ENCODE measurements around the gene SRRT.
A peak's percentile ranks its signal among the peaks of the same experiment; 100 is the strongest.

Gene SRRT

GRCh38 chr7:100880645-100881044 lies 5.7 kb downstream of the SRRT start:
- peaks cover 13 to 16% of the 10 kb centered on the region in 2 donors for H3K4me1 ChIP-seq (ENCODE audit: control insufficient read depth in 1 of 2, insufficient read depth in 2 of 2, low read length in 2 of 2)
- H3K9me3 ChIP-seq (ENCODE audit: control insufficient read depth in 1 of 2, low read length in 2 of 2) = no peaks in the 10 kb centered on the region
- no peak overlapping the region for H3K4me3 ChIP-seq (ENCODE audit: low read depth in 1 of 2, low read length in 2 of 2)
- no peaks in the 10 kb centered on the region for H3K27me3 ChIP-seq (ENCODE audit: control insufficient read depth in 1 of 2, insufficient read depth in 2 of 2, low read length in 2 of 2)
- no peak overlapping the region for H3K27ac ChIP-seq (ENCODE audit: low read depth, low read length)
- peaks cover 36 to 59% of the 10 kb centered on the region in 2 donors for H3K36me3 ChIP-seq (ENCODE audit: control insufficient read depth in 1 of 2, insufficient read depth in 2 of 2, low read length in 2 of 2)
- no peak overlapping the region for H3K9ac ChIP-seq (ENCODE audit: low read depth in 1 of 2, low read length in 2 of 2)

- H3K4me1 ChIP-seq (ENCODE audit: control insufficient read depth in 1 of 2, insufficient read depth in 2 of 2, low read length in 2 of 2) = peaks cover 8 to 11% of the 10 kb centered on the region in 2 donors
- H3K36me3 ChIP-seq (ENCODE audit: control insufficient read depth in 1 of 2, insufficient read depth in 2 of 2, low read length in 2 of 2) = peaks cover 41 to 64% of the 10 kb centered on the region in 2 donors
- no peak overlapping the region for H3K4me3 ChIP-seq (ENCODE audit: low read depth in 1 of 2, low read length in 2 of 2)
- H3K27ac ChIP-seq (ENCODE audit: low read depth, low read length) = no peak overlapping the region
- no peaks in the 10 kb centered on the region for H3K9me3 ChIP-seq (ENCODE audit: control insufficient read depth in 1 of 2, low read length in 2 of 2)
- no peak overlapping the region for H3K9ac ChIP-seq (ENCODE audit: low read depth in 1 of 2, low read length in 2 of 2)
- no peaks in the 10 kb centered on the region for H3K27me3 ChIP-seq (ENCODE audit: control insufficient read depth in 1 of 2, insufficient read depth in 2 of 2, low read length in 2 of 2)
Measured at GRCh38 chr7:100881136-100881535, 6.2 kb downstream of the SRRT start.

DNA sequence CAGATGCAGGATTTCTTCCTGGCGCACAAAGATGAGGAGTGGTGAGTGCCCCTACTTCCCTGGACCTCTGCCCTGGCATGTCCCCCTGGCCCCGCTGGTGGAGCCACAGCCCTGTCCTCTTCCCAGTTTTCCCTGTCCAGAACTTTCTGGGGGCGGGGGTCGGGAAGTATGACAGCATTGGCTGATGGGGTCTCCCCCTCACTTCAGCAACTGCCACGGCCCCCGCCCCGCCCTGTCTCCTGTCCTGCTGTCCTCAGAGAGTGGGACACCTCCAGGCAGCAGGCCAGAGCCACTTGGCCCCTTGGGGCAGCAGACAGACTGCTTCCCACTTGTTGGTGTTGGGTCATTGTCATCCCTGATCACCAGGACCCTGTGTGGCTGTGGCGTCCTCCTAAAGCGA lies 7.3 kb downstream of the SRRT start:
- no peak overlapping the region for H3K27ac ChIP-seq (ENCODE audit: low read depth, low read length)
- H3K27me3 ChIP-seq (ENCODE audit: control insufficient read depth in 1 of 2, insufficient read depth in 2 of 2, low read length in 2 of 2) = no peaks in the 10 kb centered on the region
- no peaks in the 10 kb centered on the region for H3K9me3 ChIP-seq (ENCODE audit: control insufficient read depth in 1 of 2, low read length in 2 of 2)
- peaks cover 47 to 72% of the 10 kb centered on the region in 2 donors for H3K36me3 ChIP-seq (ENCODE audit: control insufficient read depth in 1 of 2, insufficient read depth in 2 of 2, low read length in 2 of 2)
- peaks cover 3 to 5% of the 10 kb centered on the region in 2 donors for H3K4me1 ChIP-seq (ENCODE audit: control insufficient read depth in 1 of 2, insufficient read depth in 2 of 2, low read length in 2 of 2)
- no peak overlapping the region for H3K4me3 ChIP-seq (ENCODE audit: low read depth in 1 of 2, low read length in 2 of 2)
- H3K9ac ChIP-seq (ENCODE audit: low read depth in 1 of 2, low read length in 2 of 2) = no peak overlapping the region

- no peak overlapping the region for H3K4me3 ChIP-seq (ENCODE audit: low read depth in 1 of 2, low read length in 2 of 2)
- H3K9ac ChIP-seq (ENCODE audit: low read depth in 1 of 2, low read length in 2 of 2) = no peak overlapping the region
- H3K4me1 ChIP-seq (ENCODE audit: control insufficient read depth in 1 of 2, insufficient read depth in 2 of 2, low read length in 2 of 2) = peaks cover 11 to 13% of the 10 kb centered on the region in 2 donors
- H3K36me3 ChIP-seq (ENCODE audit: control insufficient read depth in 1 of 2, insufficient read depth in 2 of 2, low read length in 2 of 2) = peaks cover 48 to 78% of the 10 kb centered on the region in 2 donors
- no peak overlapping the region for H3K27ac ChIP-seq (ENCODE audit: low read depth, low read length)
- no peaks in the 10 kb centered on the region for H3K9me3 ChIP-seq (ENCODE audit: control insufficient read depth in 1 of 2, low read length in 2 of 2)
- H3K27me3 ChIP-seq (ENCODE audit: control insufficient read depth in 1 of 2, insufficient read depth in 2 of 2, low read length in 2 of 2) = no peaks in the 10 kb centered on the region
Measured at GRCh38 chr7:100882785-100883526, 8.1 kb downstream of the SRRT start.

DNA sequence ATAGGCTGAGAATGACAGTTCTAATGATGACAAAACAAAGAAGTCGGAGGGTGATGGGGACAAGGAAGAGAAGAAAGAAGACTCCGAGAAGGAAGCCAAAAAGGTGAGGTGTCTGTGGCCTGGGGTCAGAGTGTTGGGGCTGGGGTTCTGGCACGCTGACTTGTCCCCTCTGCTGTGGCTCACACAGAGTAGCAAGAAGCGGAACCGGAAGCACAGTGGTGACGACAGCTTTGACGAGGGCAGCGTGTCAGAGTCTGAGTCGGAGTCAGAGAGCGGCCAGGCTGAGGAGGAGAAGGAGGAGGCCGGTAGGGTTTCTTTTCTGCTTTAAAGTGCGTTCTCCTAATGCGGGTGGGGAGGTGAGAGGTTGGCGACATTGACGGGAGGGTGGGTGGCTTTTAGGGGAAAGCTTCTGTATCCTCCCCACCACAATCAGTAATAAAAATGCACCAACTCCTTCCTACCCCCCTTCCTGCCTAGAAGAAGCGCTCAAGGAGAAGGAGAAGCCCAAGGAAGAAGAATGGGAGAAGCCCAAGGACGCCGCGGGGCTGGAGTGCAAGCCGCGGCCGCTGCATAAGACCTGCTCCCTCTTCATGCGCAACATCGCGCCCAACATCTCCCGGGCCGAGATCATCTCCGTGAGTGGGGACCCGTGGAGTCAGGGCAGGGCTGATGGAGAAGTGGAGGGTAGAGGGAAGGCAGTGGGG lies 10.0 kb downstream of the SRRT start:
- Histone ChIP-seq H3K27ac (ENCODE audit: low read depth, low read length) (no peak overlapping the region), H3K9ac (ENCODE audit: low read depth in 1 of 2, low read length in 2 of 2) (no peak overlapping the region), H3K27me3 (ENCODE audit: control insufficient read depth in 1 of 2, insufficient read depth in 2 of 2, low read length in 2 of 2) (no peaks in the 10 kb centered on the region), H3K36me3 (ENCODE audit: control insufficient read depth in 1 of 2, insufficient read depth in 2 of 2, low read length in 2 of 2) (peaks cover 52 to 76% of the 10 kb centered on the region in 2 donors), H3K9me3 (ENCODE audit: control insufficient read depth in 1 of 2, low read length in 2 of 2) (no peaks in the 10 kb centered on the region), H3K4me1 (ENCODE audit: control insufficient read depth in 1 of 2, insufficient read depth in 2 of 2, low read length in 2 of 2) (peaks cover 21 to 23% of the 10 kb centered on the region in 2 donors), H3K4me3 (ENCODE audit: low read depth in 1 of 2, low read length in 2 of 2) (no peak overlapping the region)

DNA sequence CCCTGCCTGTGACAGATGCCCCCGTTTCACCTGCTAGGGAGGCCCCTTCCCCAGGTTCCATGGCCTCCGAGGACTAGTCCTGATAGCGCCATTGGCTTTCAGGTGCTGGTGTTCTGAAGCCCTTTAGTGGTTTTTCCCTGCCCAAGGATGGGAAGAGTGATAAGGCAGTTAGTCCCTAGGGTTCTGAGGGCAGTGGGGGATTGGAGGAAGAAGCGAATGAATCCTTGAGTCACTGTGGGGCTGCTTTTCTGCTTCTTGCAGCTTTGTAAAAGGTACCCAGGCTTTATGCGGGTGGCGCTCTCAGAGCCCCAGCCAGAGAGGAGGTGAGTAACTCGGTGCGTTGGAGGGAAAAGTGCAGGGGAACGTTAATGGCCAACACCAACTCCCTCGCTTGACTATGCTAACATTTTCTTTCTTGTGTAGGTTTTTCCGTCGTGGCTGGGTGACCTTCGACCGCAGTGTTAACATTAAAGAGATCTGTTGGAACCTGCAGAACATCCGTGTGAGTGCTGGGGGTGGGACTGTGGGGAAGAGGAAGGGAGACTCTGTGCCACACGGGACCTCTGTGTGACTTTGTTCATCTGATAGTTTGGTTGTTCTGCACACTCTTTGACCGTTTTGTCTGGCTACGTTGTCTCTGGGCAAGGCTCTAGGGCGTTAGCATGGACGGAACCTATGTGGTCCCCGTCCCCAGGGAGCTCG lies 10.7 kb downstream of the SRRT start:
- H3K9ac ChIP-seq (ENCODE audit: low read depth in 1 of 2, low read length in 2 of 2) = no peak overlapping the region
- H3K4me1 ChIP-seq (ENCODE audit: control insufficient read depth in 1 of 2, insufficient read depth in 2 of 2, low read length in 2 of 2) = peaks cover 25% of the 10 kb centered on the region in 2 donors
- H3K27me3 ChIP-seq (ENCODE audit: control insufficient read depth in 1 of 2, insufficient read depth in 2 of 2, low read length in 2 of 2) = no peaks in the 10 kb centered on the region
- H3K4me3 ChIP-seq (ENCODE audit: low read depth in 1 of 2, low read length in 2 of 2) = no peak overlapping the region
- peaks cover 52 to 74% of the 10 kb centered on the region in 2 donors for H3K36me3 ChIP-seq (ENCODE audit: control insufficient read depth in 1 of 2, insufficient read depth in 2 of 2, low read length in 2 of 2)
- no peak overlapping the region for H3K27ac ChIP-seq (ENCODE audit: low read depth, low read length)
- H3K9me3 ChIP-seq (ENCODE audit: control insufficient read depth in 1 of 2, low read length in 2 of 2) = no peaks in the 10 kb centered on the region

DNA sequence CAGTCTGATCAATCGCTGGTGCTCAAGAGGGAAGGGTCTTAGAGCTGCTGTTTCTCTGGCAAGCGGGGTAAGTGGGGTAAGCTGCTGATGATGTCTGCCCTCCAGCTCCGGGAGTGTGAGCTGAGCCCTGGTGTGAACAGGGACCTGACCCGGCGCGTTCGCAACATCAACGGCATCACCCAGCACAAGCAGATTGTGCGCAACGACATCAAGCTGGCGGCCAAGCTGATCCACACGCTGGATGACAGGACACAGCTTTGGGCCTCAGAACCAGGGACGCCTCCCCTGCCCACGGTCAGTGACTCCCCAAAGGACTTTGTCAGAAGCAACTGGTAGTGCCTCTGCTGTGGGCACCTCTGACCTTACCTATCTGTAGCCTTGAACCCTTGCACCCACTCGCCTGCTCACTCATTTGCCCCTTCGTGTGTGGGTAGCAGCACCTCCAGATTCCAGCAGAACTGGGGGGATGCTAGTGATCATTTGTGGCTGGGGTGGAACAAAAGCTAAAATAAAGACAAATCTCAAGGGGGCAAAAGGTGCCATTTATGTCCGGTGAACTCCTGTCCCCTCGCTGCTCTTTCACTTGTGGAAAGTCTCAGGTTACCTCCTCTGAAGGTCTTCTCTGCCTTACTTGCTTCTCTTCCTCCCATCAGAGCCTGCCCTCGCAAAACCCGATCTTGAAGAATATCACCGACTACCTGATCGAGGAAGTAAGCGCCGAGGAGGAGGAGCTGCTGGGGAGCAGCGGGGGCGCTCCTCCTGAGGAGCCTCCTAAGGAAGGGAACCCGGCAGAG lies 11.4 kb downstream of the SRRT start:
- no peaks in the 10 kb centered on the region for H3K27me3 ChIP-seq (ENCODE audit: control insufficient read depth in 1 of 2, insufficient read depth in 2 of 2, low read length in 2 of 2)
- H3K9ac ChIP-seq (ENCODE audit: low read depth in 1 of 2, low read length in 2 of 2) = no peak overlapping the region
- no peak overlapping the region for H3K4me3 ChIP-seq (ENCODE audit: low read depth in 1 of 2, low read length in 2 of 2)
- peaks cover 50 to 68% of the 10 kb centered on the region in 2 donors for H3K36me3 ChIP-seq (ENCODE audit: control insufficient read depth in 1 of 2, insufficient read depth in 2 of 2, low read length in 2 of 2)
- no peaks in the 10 kb centered on the region for H3K9me3 ChIP-seq (ENCODE audit: control insufficient read depth in 1 of 2, low read length in 2 of 2)
- H3K27ac ChIP-seq (ENCODE audit: low read depth, low read length) = no peak overlapping the region
- H3K4me1 ChIP-seq (ENCODE audit: control insufficient read depth in 1 of 2, insufficient read depth in 2 of 2, low read length in 2 of 2) = peaks cover 26 to 32% of the 10 kb centered on the region in 2 donors

DNA sequence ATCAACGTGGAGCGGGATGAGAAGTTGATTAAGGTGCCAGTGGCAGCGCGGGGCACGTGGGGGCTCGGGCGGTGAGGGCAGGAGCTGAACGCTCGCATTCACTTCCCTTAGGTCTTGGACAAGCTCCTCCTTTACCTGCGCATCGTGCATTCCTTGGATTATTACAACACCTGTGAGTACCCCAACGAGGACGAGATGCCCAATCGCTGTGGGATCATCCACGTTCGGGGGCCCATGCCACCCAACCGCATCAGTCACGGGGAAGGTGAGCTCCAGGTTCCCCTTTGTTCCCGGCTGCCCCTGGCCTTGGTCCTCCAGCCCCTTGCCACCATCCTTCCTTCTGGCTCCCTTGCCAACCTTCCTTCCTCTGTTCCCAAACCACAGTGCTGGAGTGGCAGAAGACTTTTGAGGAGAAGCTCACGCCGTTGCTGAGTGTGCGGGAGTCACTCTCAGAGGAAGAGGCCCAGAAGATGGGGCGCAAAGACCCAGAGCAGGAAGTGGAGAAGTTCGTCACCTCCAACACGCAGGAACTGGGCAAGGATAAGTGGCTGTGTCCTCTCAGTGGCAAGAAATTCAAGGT lies 12.1 kb downstream of the SRRT start:
- Histone ChIP-seq H3K27me3 (ENCODE audit: control insufficient read depth in 1 of 2, insufficient read depth in 2 of 2, low read length in 2 of 2) (no peaks in the 10 kb centered on the region), H3K27ac (ENCODE audit: low read depth, low read length) (peak overlapping the region; percentile 40), H3K4me3 (ENCODE audit: low read depth in 1 of 2, low read length in 2 of 2) (no peak overlapping the region), H3K4me1 (ENCODE audit: control insufficient read depth in 1 of 2, insufficient read depth in 2 of 2, low read length in 2 of 2) (peaks cover 26 to 32% of the 10 kb centered on the region in 2 donors), H3K9me3 (ENCODE audit: control insufficient read depth in 1 of 2, low read length in 2 of 2) (no peaks in the 10 kb centered on the region), H3K36me3 (ENCODE audit: control insufficient read depth in 1 of 2, insufficient read depth in 2 of 2, low read length in 2 of 2) (peaks cover 44 to 61% of the 10 kb centered on the region in 2 donors), H3K9ac (ENCODE audit: low read depth in 1 of 2, low read length in 2 of 2) (peak overlapping the region in 1 of 2 donors; percentile 33)

DNA sequence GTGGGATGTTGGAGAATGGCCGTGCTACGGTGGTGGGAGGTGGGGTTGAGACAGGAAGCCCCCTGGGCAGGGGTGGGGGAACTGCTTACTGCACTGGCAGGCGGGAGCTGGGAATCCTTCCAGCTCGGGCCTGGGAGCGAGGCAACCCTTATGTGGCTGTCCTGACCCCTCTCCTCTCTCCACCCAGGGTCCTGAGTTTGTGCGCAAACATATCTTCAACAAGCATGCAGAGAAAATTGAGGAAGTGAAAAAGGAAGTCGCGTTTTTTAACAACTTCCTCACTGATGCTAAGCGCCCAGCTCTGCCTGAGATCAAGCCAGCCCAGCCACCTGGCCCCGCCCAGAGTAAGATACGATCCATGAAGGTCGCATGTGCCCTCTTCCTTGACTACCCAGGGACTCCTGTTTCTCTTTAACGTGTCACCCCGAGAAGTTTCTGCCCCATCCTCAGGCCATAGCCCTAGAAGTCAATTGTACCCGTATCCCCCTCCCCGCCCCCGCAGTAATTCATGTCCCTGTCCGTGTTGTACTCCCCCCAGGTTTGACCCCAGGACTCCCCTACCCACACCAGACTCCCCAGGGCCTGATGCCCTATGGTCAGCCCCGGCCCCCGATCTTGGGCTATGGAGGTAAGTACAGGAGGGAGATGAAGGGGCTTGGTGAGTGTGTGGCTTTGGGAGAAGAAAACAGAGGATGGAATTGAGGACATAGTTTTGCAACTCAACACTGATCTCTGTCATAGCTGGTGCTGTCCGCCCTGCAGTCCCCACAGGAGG lies 12.8 kb downstream of the SRRT start:
- no peaks in the 10 kb centered on the region for H3K27me3 ChIP-seq (ENCODE audit: control insufficient read depth in 1 of 2, insufficient read depth in 2 of 2, low read length in 2 of 2)
- H3K9ac ChIP-seq (ENCODE audit: low read depth in 1 of 2, low read length in 2 of 2) = peak overlapping the region in 1 of 2 donors; percentile 91
- H3K9me3 ChIP-seq (ENCODE audit: control insufficient read depth in 1 of 2, low read length in 2 of 2) = no peaks in the 10 kb centered on the region
- H3K4me1 ChIP-seq (ENCODE audit: control insufficient read depth in 1 of 2, insufficient read depth in 2 of 2, low read length in 2 of 2) = peaks cover 26 to 32% of the 10 kb centered on the region in 2 donors
- peaks cover 39 to 54% of the 10 kb centered on the region in 2 donors for H3K36me3 ChIP-seq (ENCODE audit: control insufficient read depth in 1 of 2, insufficient read depth in 2 of 2, low read length in 2 of 2)
- H3K27ac ChIP-seq (ENCODE audit: low read depth, low read length) = peak overlapping the region; percentile 40
- H3K4me3 ChIP-seq (ENCODE audit: low read depth in 1 of 2, low read length in 2 of 2) = peak overlapping the region in 1 of 2 donors; percentile 70
